GM10266 (cell line): ENCODE data around the gene GGTA1.
"Not testable (repeated sequence)": the region's sequence is repeated elsewhere in the genome, so short reads cannot be mapped to it uniquely, and the experiment has no call there.

Source experiments
- DNase-seq: peaks from one replicate; pipeline ENCODE4 v3.0.0; 2012; ENCODE audit errors: extremely low spot score
- CTCF ChIP-seq: IDR thresholded peaks from 2 replicates; pipeline ENCODE4 v1.5.1; 2012; ENCODE audit warnings: mild to moderate bottlenecking, low read depth; ENCODE audit not compliant: control insufficient read depth, insufficient read depth; ENCODE audit errors: missing control alignments

The GGTA1 gene

GRCh38 chr9:121474231-121474947, 25.3 kb downstream of the GGTA1 start:
- TF ChIP-seq CTCF = no peak
- DNase-seq = no peak

- TF ChIP-seq CTCF = no peak
- DNase-seq = no peak
These were observed 26.4 kb downstream of the GGTA1 start for GRCh38 chr9:121473229-121473628.

GRCh38 chr9:121472446-121472845, 27.2 kb downstream of the GGTA1 start:
- no peak for DNase-seq
- TF ChIP-seq CTCF = no peak

DNA sequence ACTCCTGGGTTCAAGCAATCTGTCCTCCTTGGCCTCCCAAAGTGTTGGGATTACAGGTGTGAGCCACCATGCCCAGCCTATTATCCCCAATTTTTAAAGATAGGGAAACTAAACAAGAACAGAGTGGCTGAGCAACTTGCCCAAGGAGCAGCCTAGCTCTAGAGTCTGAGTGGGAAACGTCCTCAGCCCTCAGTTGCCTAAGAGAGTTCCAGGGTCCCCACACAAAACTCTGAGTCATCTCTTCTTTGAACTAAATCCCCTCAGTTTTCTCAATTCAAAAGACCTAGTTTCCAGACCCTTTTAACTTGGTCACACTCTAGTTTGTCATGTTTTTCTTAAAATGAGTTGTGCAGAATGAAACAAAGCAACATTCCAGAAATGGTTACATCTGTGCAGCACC, 33.5 kb downstream of the GGTA1 start:
- no peak for DNase-seq
- TF ChIP-seq CTCF = no peak

- DNase-seq = no peak
- TF ChIP-seq CTCF = no peak
These were observed 34.7 kb downstream of the GGTA1 start for GRCh38 chr9:121464968-121465367.

DNA sequence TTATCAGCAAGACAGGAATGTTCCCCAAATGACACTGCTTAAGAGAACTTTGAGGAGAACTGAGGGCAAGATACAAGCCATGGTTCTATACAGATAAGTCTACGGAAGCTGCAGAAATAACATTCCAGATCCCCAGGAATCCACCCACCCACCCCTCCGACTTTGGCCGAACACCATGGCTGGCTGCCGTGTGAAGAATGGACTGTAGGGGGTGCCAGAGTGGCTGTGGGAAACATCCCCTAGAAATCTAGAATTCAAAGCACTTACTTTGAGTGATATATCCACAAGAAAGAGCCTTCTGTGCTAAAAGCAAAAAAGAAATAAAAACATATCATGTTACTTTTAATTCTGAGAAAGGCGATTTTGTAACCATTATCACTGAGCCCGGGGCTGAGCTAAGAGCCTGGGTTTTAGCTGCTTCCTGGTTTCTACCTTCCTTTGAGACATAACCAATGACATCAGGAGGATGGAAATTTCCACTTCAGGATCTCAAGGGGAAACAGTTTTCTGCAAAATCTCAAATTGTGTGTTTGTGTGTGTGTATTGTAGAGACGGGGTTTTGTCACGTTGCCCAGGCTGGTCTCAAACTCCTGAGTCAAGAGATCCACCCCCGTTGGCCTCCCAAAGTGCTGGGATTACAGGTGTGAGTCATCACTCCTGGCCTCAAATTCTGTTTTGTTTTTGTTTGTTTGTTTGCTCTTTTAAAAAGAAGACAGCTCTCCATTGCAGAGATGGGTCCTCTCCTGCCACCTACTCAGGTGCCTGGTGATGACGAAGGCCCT, 36.4 kb downstream of the GGTA1 start:
- TF ChIP-seq CTCF = peak; percentile 60
- peak; percentile 26 for DNase-seq

- no peak for DNase-seq
- no peak for TF ChIP-seq CTCF
These were observed 40.1 kb downstream of the GGTA1 start for GRCh38 chr9:121459513-121459912.

DNA sequence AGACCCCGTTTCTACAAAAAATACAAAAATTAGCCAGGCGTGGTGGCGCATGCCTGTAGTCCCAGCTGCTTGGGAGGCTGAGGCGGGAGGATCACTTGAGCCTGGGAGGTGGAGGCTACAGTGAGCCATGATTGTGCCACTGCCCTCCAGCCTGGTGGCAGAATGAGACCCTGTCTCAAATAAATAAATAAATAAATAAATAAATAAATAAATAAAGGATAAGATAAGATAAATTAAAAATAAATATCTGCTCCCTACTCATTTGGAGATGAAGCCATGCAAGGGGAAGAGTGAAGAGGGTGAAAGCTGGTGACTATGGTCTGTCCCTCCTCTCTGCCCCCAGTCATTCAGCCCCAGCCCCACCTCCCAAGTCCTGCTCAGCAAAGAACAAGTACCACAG, 41.2 kb downstream of the GGTA1 start:
- not testable (repeated sequence) for DNase-seq
